IPS-18a (cell line): ENCODE results near the gene SERPING1.

Experiments used
- H3K27ac ChIP-seq: one replicate; pipeline ENCODE4 v1.5.1; 2013; ENCODE audit warnings: low read length
- H3K27me3 ChIP-seq: one replicate; pipeline ENCODE4 v1.6.1; 2013; ENCODE audit warnings: mild to moderate bottlenecking, low read length; ENCODE audit not compliant: control insufficient read depth, insufficient read depth
- H3K36me3 ChIP-seq: one replicate; pipeline ENCODE4 v1.6.1; 2013; ENCODE audit warnings: low read depth, low read length; ENCODE audit not compliant: control insufficient read depth
- H3K4me1 ChIP-seq: one replicate; pipeline ENCODE4 v1.6.1; 2013; ENCODE audit warnings: low read depth, low read length; ENCODE audit not compliant: control insufficient read depth
- H3K4me3 ChIP-seq: one replicate; pipeline ENCODE4 v1.5.1; 2013; ENCODE audit warnings: low read length
- H3K9ac ChIP-seq: one replicate; pipeline ENCODE4 v1.6.1; 2013; ENCODE audit warnings: mild to moderate bottlenecking, low read length, moderate library complexity
- H3K9me3 ChIP-seq: one replicate; pipeline ENCODE4 v1.6.1; 2013; ENCODE audit warnings: low read depth, low read length; ENCODE audit not compliant: control insufficient read depth

The SERPING1 gene

DNA sequence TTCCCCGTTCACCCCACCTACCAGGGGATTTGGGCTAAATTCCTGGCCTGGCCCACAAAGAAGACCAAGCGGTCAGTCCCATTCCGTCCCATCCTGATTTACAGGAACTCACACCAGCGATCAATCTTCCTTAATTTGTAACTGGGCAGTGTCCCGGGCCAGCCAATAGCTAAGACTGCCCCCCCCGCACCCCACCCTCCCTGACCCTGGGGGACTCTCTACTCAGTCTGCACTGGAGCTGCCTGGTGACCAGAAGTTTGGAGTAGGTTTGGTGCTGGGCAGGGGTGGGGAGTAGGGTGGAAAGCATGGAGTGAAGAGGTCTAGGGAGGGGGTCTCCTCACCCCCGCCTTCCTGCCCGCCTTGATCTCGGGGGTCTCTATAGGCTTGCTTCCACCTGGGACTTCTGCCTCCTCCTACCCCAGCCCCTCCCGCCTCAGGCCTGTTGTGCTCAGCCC lies at the start of gene SERPING1:
SERPING1 (plus strand) TSS at position 225 of the 455 bp plus-strand sequence. CDS start 586 bp downstream, outside the sequence.
- H3K27me3 ChIP-seq = no peaks in the 10 kb centered on the region
- peaks cover 16% of the 10 kb centered on the region for H3K4me1 ChIP-seq
- peak within 1 kb of the TSS; percentile 66 for H3K9ac ChIP-seq
- peak within 1 kb of the TSS; percentile 70 for H3K4me3 ChIP-seq
- H3K36me3 ChIP-seq = peaks cover 4% of the 10 kb centered on the region
- no peaks in the 10 kb centered on the region for H3K9me3 ChIP-seq
- peak within 1 kb of the TSS; percentile 68 for H3K27ac ChIP-seq

DNA sequence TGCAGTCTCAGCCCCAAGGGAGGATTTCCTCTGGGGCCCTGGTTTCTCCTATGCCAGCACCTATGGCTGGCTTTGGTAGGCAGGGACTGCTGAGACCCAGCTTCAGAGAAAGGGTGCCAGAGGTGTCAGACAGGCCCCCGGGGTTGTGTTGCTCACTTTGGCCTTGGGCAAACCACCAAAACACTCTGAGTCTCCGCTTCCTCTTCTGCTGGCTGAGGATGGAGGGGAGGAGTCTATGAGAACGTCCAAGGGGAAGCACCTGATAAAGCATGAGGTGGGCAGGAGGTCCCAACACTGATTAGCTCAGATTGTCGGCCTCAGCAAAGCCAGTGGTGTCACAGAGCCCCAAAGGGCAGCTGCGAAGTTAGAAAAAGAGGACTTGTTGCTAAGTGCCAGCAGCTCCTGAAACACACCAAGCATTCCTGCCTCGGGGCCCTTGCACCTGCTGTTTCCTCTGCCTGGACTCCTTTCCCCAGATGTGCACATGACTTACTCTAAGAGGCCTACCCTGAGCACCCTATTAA lies 49.6 kb upstream of the SERPING1 start:
- no peaks in the 10 kb centered on the region for H3K9me3 ChIP-seq
- H3K27me3 ChIP-seq = no peaks in the 10 kb centered on the region
- H3K27ac ChIP-seq = no peak overlapping the region
- no peak overlapping the region for H3K4me3 ChIP-seq
- peaks cover 4% of the 10 kb centered on the region for H3K4me1 ChIP-seq
- no peak overlapping the region for H3K9ac ChIP-seq
- peaks cover 25% of the 10 kb centered on the region for H3K36me3 ChIP-seq

DNA sequence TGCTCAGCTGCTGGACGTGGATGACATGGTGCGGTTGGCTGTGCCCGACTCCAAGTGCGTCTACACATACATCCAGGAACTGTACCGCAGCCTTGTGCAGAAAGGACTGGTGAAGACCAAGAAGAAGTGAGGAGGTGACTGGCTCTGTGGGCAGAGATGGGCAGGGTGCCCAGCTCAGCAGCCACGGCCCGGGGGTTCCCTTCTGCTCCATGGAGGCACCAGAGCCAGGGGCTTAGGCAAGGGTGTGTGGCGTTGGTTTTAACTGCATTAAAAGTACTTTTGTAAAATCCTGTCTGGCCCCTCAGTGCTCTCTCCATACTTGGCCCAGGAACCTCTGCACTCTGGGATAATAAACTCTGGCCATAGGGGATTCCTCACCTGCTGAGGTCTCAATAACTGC lies 47.5 kb upstream of the SERPING1 start:
- Histone ChIP-seq H3K27me3 (no peaks in the 10 kb centered on the region), H3K4me3 (no peak overlapping the region), H3K9me3 (no peaks in the 10 kb centered on the region), H3K27ac (no peak overlapping the region), H3K4me1 (no peaks in the 10 kb centered on the region), H3K9ac (no peak overlapping the region), H3K36me3 (peaks cover 33% of the 10 kb centered on the region)

DNA sequence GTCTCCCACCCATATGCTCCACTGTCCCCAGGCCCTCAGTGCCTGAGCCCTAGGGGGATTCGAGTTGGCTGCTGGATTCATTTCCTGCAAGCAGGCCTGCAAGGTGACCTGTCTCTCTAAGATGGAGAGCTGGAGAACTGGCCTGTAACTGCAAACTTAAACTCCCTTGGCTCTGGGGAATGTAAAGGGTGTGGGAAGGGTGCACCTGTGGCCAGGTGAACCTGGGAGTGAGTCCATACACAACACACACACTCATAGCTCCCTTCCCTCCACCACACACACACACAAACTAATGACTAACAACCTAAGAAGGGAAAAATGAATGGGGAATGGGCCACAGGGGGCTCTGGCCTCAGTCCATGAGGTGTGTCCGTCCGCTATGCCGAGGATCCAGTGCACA lies 45.5 kb upstream of the SERPING1 start:
- Histone ChIP-seq H3K9ac (no peak overlapping the region), H3K9me3 (no peaks in the 10 kb centered on the region), H3K27ac (no peak overlapping the region), H3K36me3 (peaks cover 33% of the 10 kb centered on the region), H3K27me3 (no peaks in the 10 kb centered on the region), H3K4me3 (no peak overlapping the region), H3K4me1 (no peaks in the 10 kb centered on the region)

DNA sequence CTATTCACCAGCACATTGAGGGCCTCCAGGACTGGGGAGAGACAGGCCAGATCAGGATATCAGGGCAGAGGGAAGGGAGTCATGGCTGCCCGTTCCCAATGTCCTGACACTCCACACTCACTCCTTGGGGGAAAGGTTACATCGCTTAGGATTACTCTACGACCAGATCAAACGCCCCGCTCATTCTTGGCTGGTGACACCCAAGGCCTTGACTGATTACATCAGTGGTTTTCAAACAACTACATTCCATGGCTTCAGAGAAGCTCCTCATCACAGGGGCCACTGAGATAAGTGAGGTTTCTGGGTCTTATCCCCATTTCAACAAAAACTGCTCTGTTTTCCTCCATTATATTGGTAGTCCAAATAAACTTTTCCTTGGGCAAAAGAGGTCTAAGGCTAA lies 45.0 kb upstream of the SERPING1 start:
- no peak overlapping the region for H3K9ac ChIP-seq
- H3K36me3 ChIP-seq = peaks cover 33% of the 10 kb centered on the region
- no peak overlapping the region for H3K4me3 ChIP-seq
- no peaks in the 10 kb centered on the region for H3K9me3 ChIP-seq
- no peak overlapping the region for H3K27ac ChIP-seq
- H3K27me3 ChIP-seq = no peaks in the 10 kb centered on the region
- H3K4me1 ChIP-seq = no peaks in the 10 kb centered on the region

DNA sequence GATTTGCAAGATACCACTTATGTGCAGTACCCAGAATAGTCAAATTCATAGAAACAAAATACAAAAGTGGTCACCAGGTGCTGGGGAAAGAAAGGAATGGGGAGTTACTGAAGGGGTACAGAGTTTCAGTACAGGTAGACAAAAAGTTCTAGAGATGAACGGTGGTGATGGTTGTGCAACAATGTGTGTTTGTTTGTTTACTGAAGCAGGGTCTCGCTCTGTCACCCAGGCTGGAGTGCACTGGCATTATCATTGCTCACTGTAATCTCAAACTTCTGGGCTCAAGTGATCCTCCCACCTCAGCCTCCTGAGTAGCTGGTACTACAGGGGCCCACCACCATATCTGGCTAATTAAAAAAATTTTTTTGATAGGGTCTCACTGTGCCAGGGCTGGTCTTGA lies 42.1 kb upstream of the SERPING1 start:
- Histone ChIP-seq H3K27me3 (no peaks in the 10 kb centered on the region), H3K9ac (no peak overlapping the region), H3K4me1 (no peaks in the 10 kb centered on the region), H3K36me3 (peaks cover 28% of the 10 kb centered on the region), H3K4me3 (no peak overlapping the region), H3K27ac (no peak overlapping the region), H3K9me3 (no peaks in the 10 kb centered on the region)

DNA sequence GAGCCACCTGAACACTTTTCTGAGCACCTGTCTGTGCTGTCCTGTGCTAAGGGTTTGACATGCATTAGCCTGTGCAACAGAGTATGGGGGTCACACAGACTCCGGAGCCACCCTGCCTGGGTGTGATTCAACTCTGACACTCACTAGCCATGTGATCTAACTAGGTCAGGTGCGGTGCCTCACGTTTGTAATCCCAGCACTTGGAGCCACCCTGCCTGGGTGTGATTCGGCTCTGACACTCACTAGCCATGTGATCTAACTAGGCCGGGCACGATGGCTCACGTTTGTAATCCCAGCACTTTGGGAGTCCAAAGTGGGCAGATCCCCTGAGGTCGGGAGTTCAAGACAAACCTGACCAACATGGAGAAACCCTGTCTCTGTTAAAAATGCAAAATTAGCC lies 41.4 kb upstream of the SERPING1 start:
- Histone ChIP-seq H3K27me3 (no peaks in the 10 kb centered on the region), H3K9ac (no peak overlapping the region), H3K4me1 (no peaks in the 10 kb centered on the region), H3K9me3 (no peaks in the 10 kb centered on the region), H3K36me3 (peaks cover 21% of the 10 kb centered on the region), H3K4me3 (no peak overlapping the region), H3K27ac (no peak overlapping the region)

DNA sequence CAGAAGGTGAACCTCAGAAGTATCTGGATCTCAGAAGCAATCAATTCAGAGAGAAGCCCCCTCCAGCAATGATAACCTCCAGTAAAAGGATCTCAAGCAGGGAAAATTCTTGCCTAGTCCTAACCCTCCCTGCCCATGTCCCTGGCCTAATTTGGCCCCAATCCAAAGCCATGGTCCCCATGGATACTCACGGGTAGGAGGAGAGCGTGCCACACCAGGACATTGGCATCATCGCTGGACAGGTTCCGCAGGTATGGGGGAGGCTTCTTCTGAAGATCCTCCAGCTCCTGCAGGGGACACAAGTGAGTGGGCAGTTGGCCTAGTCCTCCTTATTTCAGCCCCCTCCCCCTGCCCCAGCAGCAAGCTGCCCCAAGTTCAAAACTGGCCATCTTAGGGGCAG lies 37.3 kb upstream of the SERPING1 start:
- no peaks in the 10 kb centered on the region for H3K27me3 ChIP-seq
- H3K9ac ChIP-seq = no peak overlapping the region
- no peaks in the 10 kb centered on the region for H3K36me3 ChIP-seq
- H3K27ac ChIP-seq = no peak overlapping the region
- no peaks in the 10 kb centered on the region for H3K9me3 ChIP-seq
- H3K4me3 ChIP-seq = no peak overlapping the region
- no peaks in the 10 kb centered on the region for H3K4me1 ChIP-seq

DNA sequence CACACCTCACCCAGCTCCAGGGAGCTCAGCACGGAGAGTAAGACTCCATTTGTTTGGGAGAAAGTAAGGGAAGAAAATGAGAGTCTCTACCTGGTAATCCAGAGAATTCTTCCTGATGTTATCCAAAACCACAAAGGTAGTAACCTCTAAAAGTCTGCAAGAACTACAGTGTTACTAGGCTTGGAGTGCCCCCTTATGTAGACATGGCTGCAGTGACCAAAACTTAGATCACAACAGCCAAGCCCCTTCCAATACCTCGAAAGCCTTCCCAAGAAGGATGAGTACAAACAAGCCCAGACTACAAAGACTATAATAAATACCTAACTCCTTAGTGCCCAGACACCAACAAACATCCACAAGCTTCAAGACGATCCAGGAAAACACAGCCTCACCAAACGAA lies 34.9 kb upstream of the SERPING1 start:
- Histone ChIP-seq H3K27ac (no peak overlapping the region), H3K9ac (no peak overlapping the region), H3K4me3 (no peak overlapping the region), H3K4me1 (peaks cover 7% of the 10 kb centered on the region), H3K27me3 (no peaks in the 10 kb centered on the region), H3K9me3 (no peaks in the 10 kb centered on the region), H3K36me3 (no peaks in the 10 kb centered on the region)

DNA sequence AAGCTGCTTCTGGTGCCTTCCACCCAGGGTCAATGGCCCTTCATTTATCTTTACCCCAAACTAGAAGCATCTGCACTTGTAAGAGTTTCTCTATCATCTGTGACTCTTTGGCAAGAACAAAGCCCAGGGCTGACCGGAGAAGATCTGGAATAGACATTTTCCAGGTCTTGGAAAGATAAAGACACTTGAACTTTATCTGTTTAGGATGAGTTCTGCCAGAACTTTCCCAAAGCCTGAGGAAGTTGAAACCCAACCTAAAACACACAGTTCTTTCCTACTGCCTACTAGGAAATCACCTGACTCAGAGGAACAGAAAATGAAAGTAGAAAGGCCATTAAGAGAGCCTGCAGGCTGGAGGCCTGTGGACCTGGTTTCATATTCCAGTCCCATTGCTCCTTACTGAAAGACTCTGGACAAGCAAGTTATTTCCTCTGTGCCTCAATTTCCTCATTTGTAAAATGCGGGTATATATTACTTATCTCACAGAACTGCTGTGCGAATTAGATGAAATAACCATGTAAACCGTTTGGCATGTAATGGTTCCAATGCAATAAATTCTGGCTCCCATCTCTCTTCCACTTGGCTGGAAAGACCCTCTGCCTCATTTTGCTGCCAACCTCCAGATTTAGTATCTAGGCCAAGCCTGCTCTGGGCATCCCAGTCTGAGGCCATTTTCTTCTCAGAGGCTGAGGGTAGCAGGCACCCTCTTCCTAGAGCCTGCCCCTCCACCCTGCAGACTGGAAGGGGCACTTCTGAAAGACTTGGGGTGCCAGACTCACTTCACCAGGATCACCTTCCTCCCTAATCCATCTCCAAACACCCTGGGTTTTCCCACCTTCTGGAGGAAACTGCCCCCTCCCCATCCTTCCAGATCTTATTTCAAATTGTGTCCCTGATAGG lies 31.2 kb upstream of the SERPING1 start:
- Histone ChIP-seq H3K36me3 (no peaks in the 10 kb centered on the region), H3K27me3 (no peaks in the 10 kb centered on the region), H3K4me1 (peaks cover 14% of the 10 kb centered on the region), H3K9ac (no peak overlapping the region), H3K27ac (no peak overlapping the region), H3K4me3 (no peak overlapping the region), H3K9me3 (no peaks in the 10 kb centered on the region)

DNA sequence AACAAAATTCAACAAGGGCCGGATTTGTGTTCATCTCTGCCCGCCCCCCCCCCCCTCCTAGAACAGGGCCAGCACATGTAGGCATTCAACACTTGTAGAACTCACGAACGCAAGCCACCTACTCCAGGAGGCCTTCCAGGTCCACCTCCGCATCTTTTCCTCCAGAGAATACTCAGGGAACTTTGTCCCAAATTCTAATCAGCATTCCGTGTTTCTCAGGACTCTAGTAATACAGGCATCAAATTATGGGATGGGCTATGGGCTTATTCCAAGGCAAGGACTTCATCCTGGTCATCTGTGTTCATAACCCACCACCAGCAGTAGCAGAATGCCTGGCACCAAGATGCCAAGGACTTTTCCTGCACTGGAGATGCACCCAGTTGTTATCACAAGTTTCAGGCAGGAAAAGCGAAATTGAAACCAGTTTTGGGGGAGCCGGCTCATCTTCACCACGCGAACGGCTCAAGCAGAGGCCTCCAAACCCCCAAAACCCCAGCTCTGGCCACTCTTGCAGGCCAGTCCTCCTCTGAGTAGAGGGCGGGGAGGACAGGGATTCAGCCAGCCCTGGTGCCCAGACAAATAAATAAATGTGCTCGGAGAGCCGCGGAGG lies 30.5 kb upstream of the SERPING1 start:
- Histone ChIP-seq H3K9ac (peak overlapping the region; percentile 44), H3K27me3 (no peaks in the 10 kb centered on the region), H3K4me3 (peak overlapping the region; percentile 75), H3K27ac (no peak overlapping the region), H3K9me3 (no peaks in the 10 kb centered on the region), H3K4me1 (peaks cover 14% of the 10 kb centered on the region), H3K36me3 (no peaks in the 10 kb centered on the region)
